GM19328 (cell line): Measurements from ENCODE around the gene WDR26.
"Not testable (repeated sequence)": the region's sequence is repeated elsewhere in the genome, so short reads cannot be mapped to it uniquely, and the experiment has no call there.

ENCODE experiments used
- ATAC-seq: cut with Tn5 transposase; IDR thresholded peaks from one replicate; pipeline ENCODE4 v1.9.1; 2021; ENCODE audit warnings: mild to moderate bottlenecking, moderate library complexity; ENCODE audit not compliant: unreplicated experiment

WDR26 gene

GRCh38 chr1:224434691-224435317, at the start of gene WDR26:
TSS of gene WDR26 (minus strand) at chr1:224434797.
- ATAC-seq, result peak; percentile 90

GRCh38 chr1:224483206-224483605, 48.6 kb upstream of the WDR26 start:
- ATAC-seq, result not testable (repeated sequence)

DNA sequence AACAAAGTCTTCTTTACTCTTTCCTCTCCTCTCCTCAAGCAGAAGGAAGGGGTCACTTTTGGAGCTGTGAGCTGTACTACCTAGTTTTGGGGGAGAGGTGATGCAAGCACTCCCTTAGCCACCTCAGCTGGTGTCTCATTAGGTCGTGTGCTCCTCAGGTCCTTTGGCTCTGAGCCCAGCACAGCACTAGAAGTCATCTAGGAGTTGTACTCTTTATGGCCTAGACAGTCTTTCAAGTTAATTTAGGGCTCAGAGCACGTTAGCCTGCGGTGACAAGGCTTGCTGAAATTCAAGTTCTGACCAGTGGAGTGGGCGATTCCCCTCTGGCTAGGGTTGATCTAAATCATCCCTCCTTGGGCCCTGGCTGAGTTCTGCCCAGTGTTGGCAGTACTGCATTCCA, 48.0 kb upstream of the WDR26 start:
- no peak for ATAC-seq

- no peak for ATAC-seq
These were observed 47.0 kb upstream of the WDR26 start for GRCh38 chr1:224481601-224482000.

GRCh38 chr1:224480888-224481459, 46.4 kb upstream of the WDR26 start:
- not testable (repeated sequence) for ATAC-seq

DNA sequence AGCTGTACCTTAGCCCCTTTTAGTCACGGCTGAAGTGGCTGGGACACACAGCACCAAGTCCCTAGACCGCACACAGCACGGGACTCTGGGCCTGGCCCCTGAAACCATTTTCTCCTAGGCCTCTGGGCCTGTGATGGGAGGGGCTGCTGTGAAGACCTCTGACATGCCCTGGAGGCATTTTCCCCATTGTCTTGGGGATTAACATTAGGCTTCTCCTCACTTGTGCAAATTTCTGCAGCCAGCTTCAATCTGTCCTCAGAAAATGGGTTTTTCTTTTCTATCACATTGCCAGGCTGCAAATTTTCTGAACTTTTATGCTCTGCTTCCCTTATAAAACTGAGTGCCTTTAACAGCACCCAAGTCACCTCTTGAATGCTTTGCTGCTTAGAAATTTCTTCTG, 45.6 kb upstream of the WDR26 start:
- not testable (repeated sequence) for ATAC-seq

GRCh38 chr1:224472806-224473205, 38.2 kb upstream of the WDR26 start:
- no peak for ATAC-seq

DNA sequence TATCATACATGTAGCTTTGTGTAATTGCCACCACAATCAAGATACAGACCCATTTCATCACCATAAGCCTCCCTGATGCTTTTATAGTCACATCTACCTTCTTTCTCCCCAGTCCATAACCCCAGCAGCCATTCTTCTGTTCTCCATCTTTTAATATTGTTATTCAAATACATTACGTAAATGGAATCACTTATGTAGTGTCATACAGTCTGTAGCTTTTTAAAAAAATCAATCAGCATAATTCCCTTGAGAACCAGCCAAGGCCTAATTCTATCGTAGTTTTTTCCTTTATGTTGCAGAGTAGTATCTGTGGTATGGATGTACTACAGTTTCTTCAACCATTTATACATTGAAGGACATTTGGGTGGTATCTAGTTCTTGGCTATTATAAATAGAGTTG, 31.6 kb upstream of the WDR26 start:
- ATAC-seq, result no peak

- no peak for ATAC-seq
These were observed 25.4 kb upstream of the WDR26 start for GRCh38 chr1:224459966-224460365.

- no peak for ATAC-seq
These were observed 24.4 kb upstream of the WDR26 start for GRCh38 chr1:224458996-224459395.

DNA sequence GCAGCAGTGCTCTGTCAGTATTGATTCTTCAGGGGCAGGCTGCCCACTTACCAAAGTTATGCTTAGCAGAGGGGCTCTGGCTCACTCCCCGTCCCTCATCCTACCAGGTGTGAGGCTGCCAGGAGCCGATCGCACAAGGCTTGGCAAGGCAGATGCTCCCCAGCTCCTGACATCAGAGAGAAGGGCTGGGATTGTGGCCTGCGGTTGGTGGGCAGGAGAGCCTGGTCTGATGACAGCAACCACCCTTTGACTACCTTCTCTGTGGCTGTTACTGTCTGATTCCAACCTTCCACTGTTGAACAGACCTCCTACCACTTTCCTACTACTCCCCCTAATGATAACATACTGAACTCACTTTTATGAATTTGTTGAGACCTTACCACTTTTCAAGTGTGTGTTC, 23.7 kb upstream of the WDR26 start:
- ATAC-seq, result no peak

DNA sequence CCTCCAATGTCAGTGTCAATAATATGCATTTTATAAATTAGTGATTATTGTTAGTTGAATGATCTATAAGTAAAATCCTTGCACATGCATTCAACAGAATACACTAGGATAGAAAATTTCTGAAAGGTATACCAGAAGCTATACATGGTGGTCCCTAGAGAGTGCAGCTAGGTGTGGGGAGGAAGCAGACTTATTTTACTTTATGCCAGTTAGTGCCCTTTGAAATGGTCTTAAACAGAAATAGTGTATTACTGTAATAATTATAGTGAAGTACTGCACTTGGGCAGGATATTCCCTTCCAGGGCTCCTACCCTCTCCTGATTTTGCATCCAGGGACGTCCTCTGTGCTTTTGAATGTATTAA, 23.2 kb upstream of the WDR26 start:
- ATAC-seq, result no peak

GRCh38 chr1:224456637-224456953, 22.0 kb upstream of the WDR26 start:
- no peak for ATAC-seq

GRCh38 chr1:224454402-224455055, 19.9 kb upstream of the WDR26 start:
- ATAC-seq, result no peak

DNA sequence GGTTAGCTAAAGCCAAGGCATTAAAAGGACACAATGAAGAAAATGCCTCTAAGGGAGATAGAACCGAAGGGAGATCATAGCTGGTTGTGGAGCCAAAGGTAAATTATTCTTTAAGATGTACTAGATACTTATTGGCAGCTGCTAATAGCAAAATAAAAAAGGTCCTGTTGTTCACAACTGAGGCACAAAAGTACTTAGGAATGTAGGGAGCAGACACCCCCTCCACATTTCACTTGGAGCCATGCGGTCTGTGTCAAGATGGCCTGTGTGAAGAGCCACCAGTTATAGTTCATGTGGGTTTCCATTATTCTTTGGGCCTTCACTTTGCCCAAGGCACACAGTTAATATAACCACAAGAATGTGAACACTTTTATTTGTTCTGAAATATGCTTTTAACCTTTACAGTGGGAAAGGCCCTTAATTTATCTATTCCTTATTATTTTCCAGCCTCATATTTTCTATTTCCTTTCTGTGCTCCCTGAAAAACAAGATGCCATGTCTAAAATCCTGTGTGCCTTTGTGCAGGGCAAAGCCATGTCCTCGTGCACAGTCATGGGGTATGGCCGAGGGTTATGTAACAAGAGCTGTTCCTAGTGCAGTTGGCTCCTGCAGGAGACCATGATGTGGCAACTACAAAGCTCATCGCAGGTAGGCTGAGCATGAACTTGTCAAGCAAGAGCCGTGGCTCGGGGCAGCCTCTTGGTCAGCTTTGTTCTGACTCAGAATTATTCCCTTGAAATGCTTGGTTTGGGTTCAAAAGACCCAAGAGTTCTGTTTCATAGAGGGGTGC, 16.2 kb upstream of the WDR26 start:
- no peak for ATAC-seq

DNA sequence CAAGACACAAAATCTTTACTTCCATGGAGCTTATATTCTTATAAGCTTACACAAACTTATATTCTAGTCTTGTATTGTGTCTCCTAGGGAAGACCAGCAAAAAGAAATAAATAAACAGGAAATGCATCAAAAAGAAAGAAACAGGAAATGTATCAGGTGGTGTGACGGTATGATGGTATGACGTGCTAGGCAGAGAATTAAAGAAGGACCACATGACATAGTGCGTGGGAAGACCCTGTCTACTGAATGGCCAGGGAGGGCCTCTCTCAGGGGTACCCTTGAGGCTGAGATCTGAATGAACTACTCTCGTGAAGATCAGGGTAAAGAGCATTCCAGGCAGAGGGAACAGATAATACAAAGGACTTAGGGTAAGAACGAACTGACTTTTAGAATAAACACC, 15.6 kb upstream of the WDR26 start:
- no peak for ATAC-seq

DNA sequence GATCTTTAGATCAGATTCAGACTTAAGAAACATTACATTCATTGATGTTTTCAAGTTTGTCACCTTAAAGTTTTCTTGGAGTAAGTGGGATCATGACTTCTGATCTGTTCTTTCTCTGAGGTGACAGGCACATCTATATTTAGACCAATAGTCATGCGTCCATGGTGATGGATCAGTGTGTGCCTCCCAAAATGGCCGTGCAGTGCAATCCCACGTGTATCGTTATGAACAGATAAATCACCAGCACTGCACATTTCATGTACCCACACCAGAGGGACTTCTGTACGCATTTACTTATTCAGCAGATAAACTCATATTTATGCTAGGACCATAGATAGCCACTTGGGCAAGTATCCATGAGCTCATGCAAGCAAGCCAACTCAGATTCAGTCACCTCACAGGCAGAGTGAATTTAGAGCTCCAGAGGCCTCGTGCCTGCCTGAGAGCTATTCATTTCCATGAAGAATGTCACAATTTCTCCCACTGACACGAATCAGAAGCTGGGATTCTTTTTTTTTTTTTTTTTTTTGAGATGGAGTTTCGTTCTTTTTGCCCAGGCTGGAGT, 13.9 kb upstream of the WDR26 start:
- ATAC-seq, result no peak

DNA sequence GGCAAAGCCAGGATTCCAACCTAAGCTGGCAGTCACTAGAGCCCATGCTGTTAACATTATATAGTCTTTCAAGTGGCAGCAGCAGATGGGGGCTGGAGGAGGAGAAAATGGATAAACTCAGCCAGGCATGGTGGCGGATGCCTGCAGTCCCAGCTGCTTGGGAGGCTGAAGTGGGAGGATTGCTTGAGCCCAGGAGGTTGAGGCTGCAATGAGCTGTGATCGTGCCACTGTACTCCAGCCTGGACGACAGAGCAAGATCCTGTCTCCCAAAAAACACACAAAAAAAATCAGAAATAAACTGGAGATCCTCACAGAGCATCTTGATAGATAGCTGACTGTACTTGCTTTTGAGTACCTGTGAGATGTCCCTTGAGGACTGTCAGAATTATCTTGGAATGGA, 13.4 kb upstream of the WDR26 start:
- ATAC-seq, result no peak

DNA sequence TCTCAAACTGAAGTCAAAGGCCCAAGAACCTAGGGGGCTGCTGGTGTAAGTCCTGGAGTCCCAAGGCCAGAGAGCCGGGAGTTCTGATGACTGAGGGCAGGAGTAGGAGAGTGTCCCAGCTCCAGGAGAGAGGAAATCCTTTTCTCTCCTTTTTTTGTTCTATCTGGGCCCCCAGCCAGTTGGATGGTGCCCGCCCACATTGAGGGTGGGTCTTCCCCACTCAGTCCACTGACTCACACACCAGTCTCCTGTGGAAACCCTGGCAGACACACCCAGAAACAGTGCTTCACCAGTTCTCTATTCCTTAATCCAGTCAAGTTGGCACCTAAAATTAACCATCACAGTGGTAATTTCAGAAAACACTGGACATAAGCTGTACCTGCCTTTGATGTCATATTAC, 12.7 kb upstream of the WDR26 start:
- ATAC-seq, result no peak

DNA sequence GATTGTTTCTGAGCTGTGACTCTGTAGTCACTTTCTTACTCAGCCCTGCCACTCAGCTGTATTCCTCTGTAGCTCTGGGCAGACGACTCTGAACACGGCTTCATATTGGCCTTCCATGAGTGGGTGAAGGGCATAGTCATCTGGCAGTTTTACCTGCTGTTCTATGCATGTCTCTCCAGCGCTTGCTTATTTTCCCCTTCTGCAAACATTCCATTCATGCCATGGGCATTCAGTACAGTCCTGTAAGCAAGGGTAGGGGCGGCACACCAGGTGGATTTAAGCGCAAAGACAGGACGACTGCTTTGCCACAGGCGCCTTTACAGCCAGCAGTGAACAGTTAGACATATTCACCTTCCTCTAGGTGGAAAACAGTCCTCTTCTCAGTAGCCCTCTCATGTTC, 4.4 kb upstream of the WDR26 start:
- no peak for ATAC-seq

DNA sequence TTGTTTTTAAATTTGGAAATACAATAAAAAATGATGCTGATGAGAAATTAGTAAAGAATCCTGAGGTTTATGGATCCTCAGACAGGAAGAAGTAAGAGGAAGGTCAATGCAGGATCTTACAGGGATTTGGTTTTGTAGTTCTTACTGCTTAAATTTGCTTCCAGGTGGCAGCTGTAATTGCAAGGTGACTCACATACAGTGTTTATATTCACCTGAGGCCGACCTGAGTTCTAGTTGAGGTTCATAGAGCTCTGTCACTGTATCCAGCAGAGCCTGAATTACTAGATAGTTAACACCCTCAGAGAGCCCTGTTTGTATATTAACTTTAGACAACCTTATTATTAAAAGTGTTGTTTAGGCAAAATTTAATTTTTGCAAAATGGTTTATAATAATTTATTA, 1.4 kb upstream of the WDR26 start:
- no peak for ATAC-seq

DNA sequence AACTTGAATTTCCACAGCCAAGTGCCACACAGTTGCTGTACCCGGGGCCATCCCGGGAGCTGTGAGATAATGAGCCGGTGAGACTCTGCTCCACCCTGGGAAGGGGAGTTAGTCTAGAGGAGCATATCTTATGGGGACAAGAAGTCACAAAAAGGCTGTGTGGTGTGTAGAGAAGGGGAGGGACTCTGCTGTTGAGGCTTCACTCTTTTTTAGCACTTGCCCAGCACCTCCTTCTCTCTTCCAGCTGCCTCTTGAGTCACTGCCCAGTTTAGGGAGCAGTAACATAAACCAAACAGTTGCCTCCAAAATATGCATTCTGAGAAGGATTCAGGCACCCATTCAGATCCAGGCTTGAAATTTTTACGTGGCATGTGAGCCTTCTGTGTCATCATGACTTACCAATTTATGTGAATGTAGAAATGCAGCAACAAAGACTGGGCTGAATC, 744 bp upstream of the WDR26 start:
- ATAC-seq, result peak; percentile 11
